IPS DF 4.7 (cell line): ENCODE results near the gene TTC19.
"Not testable (repeated sequence)": the region's sequence is repeated elsewhere in the genome, so short reads cannot be mapped to it uniquely, and the experiment has no call there.

Source experiments
- DNase-seq: peaks from one replicate; pipeline ENCODE4 v3.0.0-alpha.2; 2013; ENCODE audit warnings: low spot score; ENCODE audit errors: extremely low read depth

The TTC19 gene

GRCh38 chr17:16027708-16028584 lies 28.3 kb downstream of the TTC19 start:
- DNase-seq, result no peak

- DNase-seq, result no peak
Measured at GRCh38 chr17:16033729-16034349, 34.2 kb downstream of the TTC19 start.

GRCh38 chr17:16036261-16036660 lies 36.6 kb downstream of the TTC19 start:
- DNase-seq, result no peak

GRCh38 chr17:16037636-16038035 lies 38.0 kb downstream of the TTC19 start:
- DNase-seq, result no peak

GRCh38 chr17:16040710-16041251 lies 41.2 kb downstream of the TTC19 start:
- DNase-seq, result no peak

GRCh38 chr17:16044487-16044886 lies 44.9 kb downstream of the TTC19 start:
- DNase-seq, result no peak

GRCh38 chr17:16046966-16047365 lies 47.3 kb downstream of the TTC19 start:
- no peak for DNase-seq

GRCh38 chr17:16048811-16049449 lies 49.3 kb downstream of the TTC19 start:
- DNase-seq, result no peak

GRCh38 chr17:16050844-16051243 lies 51.2 kb downstream of the TTC19 start:
- DNase-seq, result no peak

- no peak for DNase-seq
Measured at GRCh38 chr17:16052486-16052885, 52.9 kb downstream of the TTC19 start.

- DNase-seq, result not testable (repeated sequence)
Measured at GRCh38 chr17:16055139-16055538, 55.5 kb downstream of the TTC19 start.

- DNase-seq, result no peak
Measured at GRCh38 chr17:16061631-16062030, 62.0 kb downstream of the TTC19 start.

- no peak for DNase-seq
Measured at GRCh38 chr17:16066125-16066524, 66.5 kb downstream of the TTC19 start.

- DNase-seq, result no peak
Measured at GRCh38 chr17:16068323-16068722, 68.7 kb downstream of the TTC19 start.

- no peak for DNase-seq
Measured at GRCh38 chr17:16072031-16072430, 72.4 kb downstream of the TTC19 start.

- DNase-seq, result no peak
Measured at GRCh38 chr17:16073845-16074244, 74.2 kb downstream of the TTC19 start.

- DNase-seq, result no peak
Measured at GRCh38 chr17:16074423-16074822, 74.8 kb downstream of the TTC19 start.

- DNase-seq, result no peak
Measured at GRCh38 chr17:16075949-16076348, 76.3 kb downstream of the TTC19 start.
